Stimulated activated effector memory CD8-positive, alpha-beta T cell treated with anti-CD3 and anti-CD28 coated beads, Interleukin-12 subunit alpha, Interleukin-12 subunit beta, amount 100 ng/mL, for 72 hours (primary cell): ENCODE data around the gene SREBF2.
"Not testable (repeated sequence)": the region's sequence is repeated elsewhere in the genome, so short reads cannot be mapped to it uniquely, and the experiment has no call there.

Experiments used
- ATAC-seq: fragments of 150-1000 bp; cut with Tn5 transposase; 2 replicates; pipeline ENCODE4 v1.10.0; 2021
- DNase-seq, 2 donors: peaks; one replicate each; pipeline ENCODE4 v3.0.0; 2021 to 2022; ENCODE audit warnings: low spot score in 2 of 2
- H3K27ac Mint-ChIP-seq: one replicate; pipeline ENCODE4 v1.8.0; 2022; ENCODE audit warnings: mild to moderate bottlenecking, mixed read lengths
- H3K36me3 Mint-ChIP-seq: one replicate; pipeline ENCODE4 v1.8.0; 2022; ENCODE audit warnings: mild to moderate bottlenecking, mixed read lengths
- H3K4me1 Mint-ChIP-seq: one replicate; pipeline ENCODE4 v1.8.0; 2022; ENCODE audit warnings: mixed read lengths
- H3K4me3 Mint-ChIP-seq: one replicate; pipeline ENCODE4 v1.8.0; 2022; ENCODE audit warnings: mild to moderate bottlenecking, mixed read lengths
- H3K9me3 Mint-ChIP-seq: one replicate; pipeline ENCODE4 v1.8.0; 2022; ENCODE audit warnings: mixed read lengths

Gene SREBF2

DNA sequence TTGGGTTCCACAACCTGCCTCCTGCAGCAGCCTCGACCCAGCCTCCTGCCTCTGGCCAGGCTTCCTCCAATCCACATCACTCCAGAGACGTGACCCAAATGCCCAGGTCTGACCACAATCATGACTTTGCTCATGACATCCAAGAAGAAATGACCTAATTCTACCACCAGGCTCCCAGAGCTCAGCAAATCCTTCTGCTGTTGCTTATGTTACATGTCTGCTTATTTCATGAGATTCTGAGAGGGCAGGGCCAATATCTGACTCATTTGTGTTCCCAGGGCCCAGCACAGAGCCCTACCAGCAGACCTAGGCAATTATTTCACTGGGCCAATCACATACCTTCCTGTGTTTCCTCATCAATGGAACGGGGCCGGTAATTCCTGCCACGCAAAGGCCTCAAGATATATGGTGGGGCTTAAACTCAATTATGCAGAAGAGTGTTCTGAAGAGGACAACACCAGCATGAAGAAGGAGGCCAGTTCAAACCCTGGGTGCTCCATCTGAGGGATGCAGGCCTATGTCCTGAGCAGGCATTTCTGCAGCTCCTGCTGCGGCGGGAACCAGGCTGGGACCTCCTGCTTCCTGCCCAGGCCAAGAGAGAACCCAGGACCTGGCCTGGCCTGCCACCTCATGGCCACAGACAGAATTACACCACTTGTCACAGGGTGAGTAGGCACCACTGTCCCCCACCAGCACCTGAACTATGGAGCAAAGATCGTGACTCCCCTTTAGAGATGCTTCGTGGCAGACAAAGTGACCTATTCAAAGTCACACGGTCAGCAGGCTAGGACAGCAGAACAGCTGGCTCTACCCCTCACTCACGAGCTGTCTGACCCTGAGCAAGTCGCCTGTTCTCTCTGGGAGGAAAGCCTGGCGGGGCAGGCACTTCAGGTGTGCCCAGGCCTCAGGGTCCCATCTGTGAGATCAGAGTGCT is 108.2 kb downstream of the SREBF2 start:
- Mint-ChIP-seq H3K4me3 (peak overlapping the region; percentile 95), H3K36me3 (peaks cover 100% of the 10 kb centered on the region), H3K4me1 (peaks cover 60% of the 10 kb centered on the region), H3K9me3 (no peaks in the 10 kb centered on the region), H3K27ac (peak overlapping the region; percentile 99)
- ATAC-seq (peak; percentile 77), DNase-seq (peak; percentile 82 to 91)

DNA sequence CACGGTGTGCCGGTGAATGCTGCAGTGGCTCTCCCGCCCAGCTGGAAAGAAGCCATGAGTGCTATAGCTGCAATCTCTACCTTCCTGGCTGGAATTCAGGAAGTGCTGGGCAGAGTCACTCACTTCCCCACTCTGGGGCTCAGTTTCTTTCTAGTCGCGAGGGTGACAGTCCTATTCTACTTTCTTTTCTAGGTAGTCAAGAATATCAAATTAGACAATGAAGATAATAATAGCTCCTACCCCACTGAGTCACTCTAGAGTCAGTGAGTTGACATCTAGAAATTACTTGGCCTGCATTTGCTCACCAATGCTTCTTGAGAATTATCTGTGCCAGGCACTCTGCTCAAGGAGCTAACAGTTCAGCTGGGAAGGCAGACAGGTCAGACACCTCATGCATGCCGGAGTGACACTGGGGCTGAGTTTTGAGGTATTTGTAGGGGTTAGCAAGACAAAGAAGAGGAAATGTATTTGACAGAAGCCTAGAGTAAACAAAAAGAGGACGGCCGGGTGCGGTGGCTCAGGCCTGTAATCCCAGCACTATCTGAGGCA is 110.8 kb downstream of the SREBF2 start:
- Mint-ChIP-seq H3K36me3 (peaks cover 83% of the 10 kb centered on the region), H3K4me3 (peak overlapping the region; percentile 62), H3K4me1 (peaks cover 60% of the 10 kb centered on the region), H3K9me3 (no peaks in the 10 kb centered on the region), H3K27ac (peak overlapping the region; percentile 82)
- ATAC-seq (no peak), DNase-seq (no peak)

DNA sequence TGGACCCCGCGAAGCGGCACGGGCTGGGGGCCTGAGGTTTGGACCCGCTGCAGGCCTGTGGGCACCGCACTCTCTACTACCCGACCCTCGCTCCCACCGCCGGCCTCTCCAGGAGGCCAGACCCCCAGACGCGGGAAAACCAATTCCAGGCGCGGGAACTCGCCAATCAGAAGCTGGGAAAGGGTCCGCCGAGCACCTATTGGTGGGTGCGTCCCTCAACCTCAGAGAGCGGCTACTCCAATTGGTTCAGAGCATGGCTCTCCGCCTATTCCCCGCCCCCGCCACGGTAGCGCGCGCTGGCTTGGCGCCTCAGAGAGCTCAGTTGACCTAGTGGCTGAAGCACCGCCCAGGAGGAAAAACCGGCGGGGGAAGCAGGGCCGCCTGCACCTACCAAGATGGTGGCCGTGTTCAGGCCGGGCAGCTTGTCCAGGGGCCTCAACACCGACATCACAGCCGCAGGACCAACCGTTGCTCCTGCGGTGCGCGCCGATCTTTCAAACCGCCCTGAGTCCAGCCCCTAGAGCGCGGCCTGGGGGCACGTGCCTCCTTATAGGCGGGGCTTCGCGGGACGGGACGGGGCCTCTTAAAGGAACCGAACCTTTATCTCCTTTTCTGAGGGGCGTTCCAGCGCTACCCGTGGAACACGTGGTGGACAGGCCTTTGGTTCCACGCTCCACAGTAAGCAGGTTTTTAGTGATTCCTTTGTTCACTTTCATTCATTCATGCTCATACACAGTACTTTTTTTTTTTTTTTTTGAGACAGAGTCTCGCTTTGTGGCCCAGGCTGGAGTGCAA is 113.9 kb downstream of the SREBF2 start, which contains the start of gene CENPM:
CENPM (minus strand) TSS at position 524 of the 795 bp plus-strand sequence; CDS start at position 448, 76 bp downstream.
- peak; percentile 96 for ATAC-seq
- DNase-seq: peak; percentile 86 to 97
- H3K36me3 Mint-ChIP-seq: peaks cover 52% of the 10 kb centered on the region
- no peaks in the 10 kb centered on the region for H3K9me3 Mint-ChIP-seq
- H3K27ac Mint-ChIP-seq: peak within 1 kb of the TSS; percentile 86
- peaks cover 38% of the 10 kb centered on the region for H3K4me1 Mint-ChIP-seq
- H3K4me3 Mint-ChIP-seq: peak within 1 kb of the TSS; percentile 87

DNA sequence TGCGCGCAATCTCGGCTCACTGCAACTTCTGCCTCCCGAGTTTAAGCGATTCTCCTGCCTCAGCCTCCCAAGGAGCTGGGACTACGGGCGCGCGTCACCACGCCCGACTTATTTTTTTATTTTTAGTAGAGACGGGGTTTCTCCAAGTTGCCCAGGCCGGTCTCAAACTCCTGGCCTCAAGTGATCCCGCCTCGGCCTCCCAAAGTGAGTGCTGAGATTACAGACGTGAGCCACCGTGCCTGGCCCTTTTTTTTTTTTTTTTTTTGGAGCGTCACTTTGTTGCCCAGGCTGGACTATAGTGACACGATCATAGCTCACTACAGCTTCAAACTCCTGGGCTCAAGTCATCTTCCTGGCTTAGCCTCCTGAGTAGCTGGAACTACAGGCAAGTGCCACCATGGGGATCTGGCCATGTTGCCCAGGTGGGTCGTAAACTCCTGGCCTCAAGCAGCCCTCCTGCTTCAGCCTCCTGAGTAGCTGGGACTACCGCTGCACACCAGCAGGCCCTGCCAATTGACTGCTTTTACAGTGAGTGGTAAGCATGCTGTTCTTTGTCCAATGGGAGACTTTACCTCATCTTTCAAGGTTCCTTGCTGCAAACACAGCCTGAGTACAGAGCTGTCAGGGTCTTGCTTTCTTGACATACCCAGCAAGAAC is 114.6 kb downstream of the SREBF2 start:
- H3K36me3 Mint-ChIP-seq: peaks cover 45% of the 10 kb centered on the region
- peak overlapping the region; percentile 86 for H3K27ac Mint-ChIP-seq
- no peaks in the 10 kb centered on the region for H3K9me3 Mint-ChIP-seq
- H3K4me3 Mint-ChIP-seq: peak overlapping the region; percentile 87
- peaks cover 34% of the 10 kb centered on the region for H3K4me1 Mint-ChIP-seq
- no peak for ATAC-seq
- no peak for DNase-seq

DNA sequence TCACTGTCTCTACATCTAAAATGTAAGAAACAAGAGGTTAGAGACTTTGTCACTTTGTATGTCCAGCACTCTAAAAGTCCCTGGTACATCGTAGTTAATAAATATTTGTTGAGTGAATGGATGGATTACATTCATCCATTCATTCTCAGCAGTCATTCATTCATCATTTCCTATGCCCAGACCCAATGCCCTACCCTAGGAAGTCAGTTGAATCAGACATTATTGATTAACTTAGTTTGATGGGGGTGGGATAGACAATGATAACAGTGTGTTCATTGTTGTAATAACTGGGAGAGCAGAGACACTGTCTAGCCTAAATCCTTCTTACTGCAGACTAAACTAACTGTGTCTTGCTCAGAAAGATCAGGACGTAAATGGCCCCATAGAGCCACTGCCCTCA is 115.2 kb downstream of the SREBF2 start:
- H3K27ac Mint-ChIP-seq: no peak overlapping the region

DNA sequence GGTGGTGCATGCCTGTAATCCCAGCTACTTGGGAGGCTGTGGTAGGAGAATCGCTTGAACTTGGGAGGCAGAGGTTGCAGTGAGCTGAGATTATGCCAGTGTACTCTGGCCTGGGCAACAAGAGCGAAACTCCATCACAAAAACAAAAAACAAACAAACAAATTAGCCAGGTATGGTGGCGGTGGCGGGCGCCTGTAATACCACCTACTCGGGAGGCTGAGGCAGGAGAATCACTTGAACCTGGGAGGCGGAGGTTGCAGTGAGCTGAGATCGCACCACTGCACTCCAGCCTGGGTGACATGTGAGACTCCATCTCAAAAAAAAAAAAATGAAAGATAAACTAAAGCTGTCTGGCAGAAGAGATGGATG is 116.0 kb downstream of the SREBF2 start:
- Mint-ChIP-seq H3K4me1 (peaks cover 27% of the 10 kb centered on the region), H3K27ac (peak overlapping the region; percentile 9), H3K4me3 (peak overlapping the region; percentile 87), H3K36me3 (peaks cover 31% of the 10 kb centered on the region)
- ATAC-seq, H3K9me3 Mint-ChIP-seq, DNase-seq: not testable (repeated sequence)

More for the DNA sequence above, 115.2 kb downstream of the SREBF2 start:
- H3K36me3 Mint-ChIP-seq: peaks cover 39% of the 10 kb centered on the region
- ATAC-seq (no peak), DNase-seq (no peak)
- peak overlapping the region; percentile 87 for H3K4me3 Mint-ChIP-seq
- H3K4me1 Mint-ChIP-seq: peaks cover 34% of the 10 kb centered on the region
- H3K9me3 Mint-ChIP-seq: no peaks in the 10 kb centered on the region

DNA sequence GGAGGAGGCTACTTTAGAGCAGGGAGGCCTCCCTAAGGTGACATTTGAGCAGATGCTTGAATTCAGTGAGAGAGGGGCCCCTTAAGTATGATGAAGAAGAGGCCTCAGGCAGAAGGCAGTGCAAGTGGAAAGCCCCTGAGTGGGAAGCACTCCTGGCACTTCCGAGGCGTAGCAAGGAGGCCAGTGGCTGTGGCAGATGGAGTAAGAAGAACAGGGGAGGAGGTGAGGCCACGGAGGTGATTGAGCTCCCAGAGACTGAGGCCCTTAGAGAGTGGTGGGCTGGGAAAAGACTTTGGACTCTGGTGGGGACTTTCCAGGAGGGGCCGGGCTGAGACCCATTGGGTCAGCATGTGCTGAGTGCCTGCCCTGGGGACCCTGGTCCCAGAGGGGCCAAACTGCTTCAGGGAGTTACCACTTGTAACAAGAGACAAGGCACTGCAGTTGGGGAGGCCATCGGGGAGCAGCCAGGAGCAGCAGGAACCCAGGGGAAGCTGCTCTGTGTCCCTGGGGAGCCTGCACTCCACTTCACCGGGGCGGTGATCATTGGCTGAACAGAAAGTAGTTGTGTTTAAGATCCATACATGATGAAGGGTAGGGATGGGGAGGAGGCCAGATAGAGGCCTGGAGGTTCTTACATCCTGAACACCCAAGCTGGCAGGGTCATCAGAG is 116.5 kb downstream of the SREBF2 start:
- Mint-ChIP-seq H3K9me3 (no peaks in the 10 kb centered on the region), H3K27ac (peak overlapping the region; percentile 9), H3K4me1 (peaks cover 25% of the 10 kb centered on the region), H3K36me3 (peaks cover 26% of the 10 kb centered on the region), H3K4me3 (peak overlapping the region; percentile 87)
- no peak for ATAC-seq
- DNase-seq: no peak

DNA sequence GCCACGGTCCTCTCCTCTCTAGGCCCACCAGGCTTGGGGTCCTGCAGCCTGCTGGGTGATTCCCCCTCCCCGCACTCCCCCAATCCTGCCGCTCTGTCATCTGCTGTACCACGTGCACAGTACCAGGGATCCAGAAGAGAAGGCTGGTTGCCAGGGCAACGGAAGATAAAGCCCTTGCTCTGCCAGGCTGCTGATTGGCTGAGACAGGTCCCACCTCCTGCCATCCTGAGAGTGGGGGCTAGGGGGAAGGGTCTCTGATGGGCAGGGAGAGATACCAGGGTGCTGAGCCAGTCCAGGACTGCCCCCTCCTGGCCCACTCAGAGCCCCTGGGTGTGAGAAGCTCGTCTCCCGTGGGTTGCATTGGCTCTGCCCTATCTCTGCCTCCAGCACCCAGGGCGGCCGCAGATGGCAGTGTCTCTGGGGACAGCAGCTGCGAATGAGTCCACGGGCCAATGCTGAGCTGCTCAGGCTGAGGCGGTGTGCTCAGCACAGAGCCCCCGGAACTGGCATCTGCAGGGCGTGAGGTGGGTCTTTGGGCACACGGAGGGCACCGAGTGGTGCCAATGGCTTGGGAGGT is 119.1 kb downstream of the SREBF2 start, which contains the start of gene SMIM45:
SMIM45 (plus strand) TSS at position 253 of the 577 bp plus-strand sequence.
- Mint-ChIP-seq H3K4me3 (no peak within 1 kb of the TSS), H3K27ac (peak within 1 kb of the TSS; percentile 18), H3K36me3 (peaks cover under 1% of the 10 kb centered on the region), H3K9me3 (no peaks in the 10 kb centered on the region), H3K4me1 (peaks cover 9% of the 10 kb centered on the region)
- DNase-seq (no peak), ATAC-seq (peak; percentile 20)

DNA sequence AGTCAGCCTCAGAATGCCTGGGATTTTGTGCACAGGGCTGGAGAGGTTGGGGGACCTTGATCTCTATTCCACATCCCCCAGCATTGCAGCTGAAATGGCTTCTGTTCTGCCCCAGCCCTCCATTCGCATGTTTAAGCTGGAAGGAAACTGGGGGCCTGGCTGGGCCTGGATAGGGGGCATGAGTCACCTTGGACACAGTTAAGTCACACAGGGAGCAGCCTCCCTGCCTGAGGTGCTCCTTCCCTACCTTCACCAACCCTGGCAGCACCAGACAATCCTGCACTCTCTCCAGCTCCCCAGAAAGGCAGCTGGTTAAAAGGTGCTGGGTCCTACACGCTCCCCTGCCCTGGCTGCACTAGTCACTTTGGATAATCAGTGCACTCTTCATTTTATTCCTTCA is 119.8 kb downstream of the SREBF2 start:
- no peak overlapping the region for H3K4me3 Mint-ChIP-seq
- H3K9me3 Mint-ChIP-seq: no peaks in the 10 kb centered on the region
- DNase-seq: no peak
- no peaks in the 10 kb centered on the region for H3K36me3 Mint-ChIP-seq
- no peak for ATAC-seq
- H3K27ac Mint-ChIP-seq: no peak overlapping the region
- H3K4me1 Mint-ChIP-seq: peaks cover 14% of the 10 kb centered on the region
